Measurements from ENCODE around the gene CDK19.

DNA sequence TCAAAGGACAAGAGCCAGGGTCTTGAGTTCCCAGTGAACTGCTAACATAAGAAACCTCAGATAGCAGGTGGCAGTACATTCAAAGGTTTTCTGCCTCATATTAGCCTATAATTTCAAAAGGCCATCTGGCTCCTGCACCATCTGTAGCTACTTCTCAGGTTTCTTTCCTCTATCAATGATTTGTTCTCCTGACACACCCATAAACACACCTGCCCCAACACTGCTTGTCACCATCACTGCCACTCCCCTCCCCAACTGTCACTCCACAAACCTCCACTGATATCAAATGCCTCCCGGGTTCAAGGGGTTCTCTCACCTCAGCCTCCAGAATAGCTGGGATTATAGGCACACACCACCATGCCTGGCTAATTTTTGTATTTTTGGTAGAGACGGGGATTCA, 186.1 kb downstream of the CDK19 start:
- TF ChIP-seq, protein P1, sequence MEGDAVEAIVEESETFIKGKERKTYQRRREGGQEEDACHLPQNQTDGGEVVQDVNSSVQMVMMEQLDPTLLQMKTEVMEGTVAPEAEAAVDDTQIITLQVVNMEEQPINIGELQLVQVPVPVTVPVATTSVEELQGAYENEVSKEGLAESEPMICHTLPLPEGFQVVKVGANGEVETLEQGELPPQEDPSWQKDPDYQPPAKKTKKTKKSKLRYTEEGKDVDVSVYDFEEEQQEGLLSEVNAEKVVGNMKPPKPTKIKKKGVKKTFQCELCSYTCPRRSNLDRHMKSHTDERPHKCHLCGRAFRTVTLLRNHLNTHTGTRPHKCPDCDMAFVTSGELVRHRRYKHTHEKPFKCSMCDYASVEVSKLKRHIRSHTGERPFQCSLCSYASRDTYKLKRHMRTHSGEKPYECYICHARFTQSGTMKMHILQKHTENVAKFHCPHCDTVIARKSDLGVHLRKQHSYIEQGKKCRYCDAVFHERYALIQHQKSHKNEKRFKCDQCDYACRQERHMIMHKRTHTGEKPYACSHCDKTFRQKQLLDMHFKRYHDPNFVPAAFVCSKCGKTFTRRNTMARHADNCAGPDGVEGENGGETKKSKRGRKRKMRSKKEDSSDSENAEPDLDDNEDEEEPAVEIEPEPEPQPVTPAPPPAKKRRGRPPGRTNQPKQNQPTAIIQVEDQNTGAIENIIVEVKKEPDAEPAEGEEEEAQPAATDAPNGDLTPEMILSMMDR (IDR thresholded peaks at IDR 0.05; ENCODE audit: low read depth, low read length), result no peak
- TF ChIP-seq POLR2A (IDR thresholded peaks at IDR 0.05; ENCODE audit: extremely low read depth, insufficient read length) (no peak), MYC (IDR thresholded peaks at IDR 0.05; ENCODE audit: low read depth, low read length) (no peak)
- TF ChIP-seq, protein P2, sequence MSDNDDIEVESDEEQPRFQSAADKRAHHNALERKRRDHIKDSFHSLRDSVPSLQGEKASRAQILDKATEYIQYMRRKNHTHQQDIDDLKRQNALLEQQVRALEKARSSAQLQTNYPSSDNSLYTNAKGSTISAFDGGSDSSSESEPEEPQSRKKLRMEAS (IDR thresholded peaks at IDR 0.05; ENCODE audit: low read depth, low read length), result no peak

Data from NB4 (cell line).